Umbilical cord (tissue), 2 donors: ENCODE results near the gene MRPL40. TPM values are rescaled to one million over a fixed set of nuclear protein-coding genes. Genes with fewer than 3 reads are reported as not detected.

Experiments
- DNase-seq: peaks from one replicate; pipeline ENCODE4 v3.0.0-alpha.2; 2015; ENCODE audit warnings: low spot score
- total RNA-seq: library from RNA; depleted of rRNA; stranded (reverse); fragments of >200 nt; gene quantifications from one replicate; pipeline ENCODE4 v1.2.3, GENCODE V29; 2014; ENCODE audit warnings: low replicate concordance; ENCODE audit not compliant: insufficient read depth

Gene MRPL40
- total RNA-seq, 1 donor from 2014 or later = 32.7 TPM

DNA sequence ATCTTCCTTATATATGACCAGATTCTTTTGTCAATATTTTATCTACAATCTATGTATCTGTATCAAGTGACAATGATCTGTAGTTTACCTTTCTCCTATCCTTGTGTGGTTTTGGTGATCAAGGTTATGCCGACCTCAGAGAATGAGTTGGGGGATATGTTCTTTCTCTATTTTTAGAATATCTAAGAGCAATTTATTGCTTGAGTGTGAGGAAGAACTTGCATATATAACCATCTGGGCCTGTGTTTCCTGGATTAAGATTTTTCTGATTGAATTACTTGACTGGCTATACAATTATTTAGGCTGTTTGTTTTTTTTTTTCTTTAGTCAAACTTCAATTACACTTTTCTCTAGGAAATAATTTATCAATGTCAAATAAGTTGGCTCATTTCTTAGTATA lies 29.2 kb downstream of the MRPL40 start:
- DNase-seq = no peak

DNA sequence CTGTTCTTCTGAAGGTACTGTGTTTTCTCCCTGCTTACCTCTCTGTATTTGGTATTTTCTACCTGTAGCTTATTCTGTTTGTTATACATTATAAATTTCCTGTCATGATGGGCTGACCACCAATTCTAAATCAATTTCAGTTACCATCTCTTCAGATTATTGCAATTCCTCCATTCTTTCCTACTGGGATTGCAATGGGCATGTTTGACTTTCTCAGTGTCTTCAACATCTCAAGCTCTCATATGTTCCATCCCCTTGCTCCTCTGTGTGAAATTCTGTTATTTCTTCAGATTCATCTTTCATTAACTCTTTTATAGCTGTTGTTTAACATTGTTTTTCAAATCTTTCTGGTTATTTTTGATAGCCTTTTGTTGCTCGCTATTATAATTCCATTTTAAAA lies 30.7 kb downstream of the MRPL40 start:
- no peak for DNase-seq

DNA sequence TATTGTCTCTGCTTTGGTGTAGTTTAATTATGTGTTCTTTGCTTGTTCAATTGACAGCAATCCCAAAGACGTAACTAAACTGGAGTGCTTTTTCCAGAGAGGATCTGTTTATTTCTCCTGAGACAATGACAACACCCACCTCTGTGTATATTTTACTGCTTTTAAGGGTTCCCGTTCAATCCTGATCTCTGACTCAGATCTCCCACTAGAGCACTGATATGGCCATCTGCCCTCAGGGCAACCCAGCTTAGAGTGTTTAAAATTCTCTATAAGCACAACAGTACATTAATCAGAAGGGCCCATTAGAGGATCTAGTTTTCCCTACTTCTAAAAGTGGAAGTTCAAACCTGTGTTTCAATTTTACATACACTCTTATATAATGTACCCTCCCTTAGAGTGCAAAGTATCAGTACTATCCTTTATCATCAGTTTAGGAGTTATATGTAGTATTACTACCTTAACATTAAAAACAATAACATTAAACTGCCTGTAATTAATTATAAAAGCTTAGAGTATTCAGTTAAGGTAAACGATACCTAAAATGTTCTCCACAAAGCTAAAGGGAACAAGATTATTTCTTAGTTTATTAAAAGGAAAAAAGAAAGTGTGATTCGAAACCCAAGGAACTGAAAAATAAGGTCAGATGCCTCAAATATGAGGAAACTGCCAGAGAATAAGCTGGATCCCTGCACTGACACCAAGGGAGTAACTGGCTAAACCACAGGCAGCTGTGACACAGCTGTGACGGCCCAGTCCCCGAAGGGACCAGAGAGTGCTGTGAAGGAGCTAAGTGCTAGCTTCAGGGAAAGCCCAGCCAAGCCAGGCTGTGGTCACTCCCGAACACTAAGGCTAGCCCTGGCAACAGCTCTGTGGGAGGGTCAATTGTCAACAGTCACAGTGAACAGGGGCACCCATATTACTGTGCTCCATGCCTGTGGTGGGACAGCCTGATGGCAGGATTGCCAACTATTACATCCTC lies 31.4 kb downstream of the MRPL40 start:
- DNase-seq = no peak

DNA sequence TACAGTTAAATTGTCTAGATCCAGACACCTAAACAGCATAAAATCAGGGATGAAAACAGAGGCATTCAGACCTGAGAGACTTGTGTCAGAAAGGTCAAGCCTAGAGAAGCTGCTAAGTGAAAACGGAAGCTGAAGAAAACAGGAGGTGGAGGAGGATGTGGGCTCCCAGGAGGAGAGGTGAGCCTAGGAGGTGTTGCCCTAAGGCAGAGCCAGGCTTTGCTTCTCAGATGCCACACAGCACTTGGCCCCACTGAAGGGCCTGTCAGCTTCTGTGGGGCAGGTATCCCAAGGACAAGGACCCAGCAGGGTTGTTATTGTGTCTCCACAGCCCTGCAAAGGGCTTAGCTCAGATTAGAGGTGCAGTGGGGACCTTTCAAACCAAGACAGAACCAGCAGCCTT lies 32.2 kb downstream of the MRPL40 start:
- DNase-seq = no peak

DNA sequence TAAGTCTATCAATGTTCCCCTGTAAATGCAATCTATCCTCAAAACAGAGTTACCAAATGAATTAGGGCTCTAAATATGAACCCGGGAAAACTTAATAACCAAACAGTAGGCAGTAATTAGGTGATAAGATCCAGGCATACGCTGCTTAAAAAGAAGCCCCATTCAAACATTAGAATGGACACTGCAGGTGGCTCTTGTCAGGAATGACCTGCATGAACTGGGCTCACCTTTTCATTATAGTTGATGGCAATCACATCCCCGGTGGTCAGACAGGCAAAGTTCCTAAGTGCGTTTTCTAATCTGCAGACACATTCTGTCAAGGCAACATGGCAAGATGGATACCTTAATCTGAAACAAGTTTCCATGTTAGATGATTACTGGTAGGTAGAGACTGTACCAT lies 32.6 kb downstream of the MRPL40 start:
- no peak for DNase-seq

DNA sequence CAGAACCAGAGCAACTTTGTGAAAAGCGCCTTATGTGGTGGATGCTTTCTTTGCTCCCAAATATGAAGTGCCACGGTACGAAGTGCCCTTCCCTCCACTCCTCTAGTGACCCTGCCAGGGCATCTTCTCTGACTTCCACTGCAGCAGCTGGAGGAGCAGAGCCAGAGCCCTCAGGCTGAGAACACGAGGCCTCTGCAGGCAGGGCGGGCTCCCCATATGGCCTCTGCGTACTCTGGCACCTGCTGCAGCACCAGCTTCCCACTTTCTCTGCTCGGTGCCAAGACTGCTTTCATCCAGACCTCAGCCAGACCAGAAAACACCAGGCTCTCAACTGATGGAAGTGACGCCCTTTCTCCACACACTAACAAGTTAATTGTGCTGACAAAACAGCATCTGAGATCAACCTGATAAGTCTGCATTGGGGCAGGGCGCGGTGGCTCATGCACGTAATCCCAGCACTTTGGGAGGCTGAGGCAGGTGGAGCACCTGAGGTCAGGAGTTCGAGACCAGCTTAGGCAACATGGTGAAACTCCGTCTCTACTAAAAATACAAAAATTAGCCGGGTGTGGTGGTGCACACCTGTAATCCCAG lies 33.9 kb downstream of the MRPL40 start:
- no peak for DNase-seq

DNA sequence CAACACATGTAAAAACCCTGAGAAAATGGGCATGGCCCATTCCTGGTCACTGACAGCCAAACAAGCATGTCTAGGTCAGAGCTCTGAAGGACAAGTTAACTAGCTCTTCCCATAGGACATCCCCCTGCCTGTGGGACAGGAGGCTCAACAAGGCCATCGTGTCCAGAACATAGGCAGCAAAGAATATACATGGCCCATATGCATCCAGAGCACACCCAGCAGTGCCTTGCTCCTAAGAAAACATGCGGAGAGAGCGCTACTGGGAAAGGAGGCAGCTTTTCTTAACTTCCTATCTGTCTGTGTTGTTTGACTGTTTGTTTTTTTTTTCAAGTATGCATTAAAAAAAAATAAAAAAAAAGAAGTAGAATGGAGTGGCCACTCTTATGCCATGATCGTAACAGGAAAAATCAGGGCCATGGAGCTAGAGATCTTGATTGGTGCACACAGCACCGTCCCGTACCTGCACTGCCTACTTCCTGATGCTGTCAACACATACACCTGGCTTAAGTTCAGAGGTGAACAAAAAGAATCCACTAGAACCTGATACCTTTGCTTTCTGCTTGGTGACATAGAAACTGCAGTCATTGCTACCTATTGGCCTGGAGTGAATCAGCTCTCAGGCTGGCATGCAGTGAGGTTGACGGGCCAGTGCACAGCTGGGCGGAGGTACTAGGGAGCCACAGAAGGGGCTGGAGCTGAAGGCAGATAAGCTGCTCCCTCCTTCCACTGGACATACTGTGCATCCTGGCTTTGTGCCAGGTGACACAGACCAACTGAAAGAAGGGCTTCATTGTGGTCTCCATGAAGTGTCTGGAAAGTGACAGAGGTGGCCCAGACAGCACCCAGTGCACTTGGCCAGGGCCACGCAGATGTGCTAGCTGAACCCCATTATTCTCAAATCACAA lies 34.8 kb downstream of the MRPL40 start:
- DNase-seq = no peak

DNA sequence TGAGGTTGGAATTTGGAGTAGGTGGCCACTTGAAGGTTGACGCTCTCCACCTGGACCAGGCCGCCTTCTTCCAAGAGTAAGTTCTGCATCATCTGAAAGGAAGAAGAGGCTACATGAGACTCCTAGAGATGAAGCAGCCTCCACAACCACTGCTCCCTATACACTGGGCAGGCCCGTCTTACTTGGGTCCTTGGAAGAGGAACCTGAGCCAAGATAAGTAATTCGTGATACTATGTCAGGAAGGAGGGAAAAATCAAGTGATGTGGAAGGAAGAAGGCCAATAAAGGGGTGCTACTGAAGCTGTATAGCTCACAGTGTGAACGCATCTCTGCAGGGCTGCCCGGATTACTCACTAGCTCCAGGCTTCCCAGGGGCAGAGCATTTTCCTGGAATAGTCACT lies 35.6 kb downstream of the MRPL40 start:
- DNase-seq = no peak

DNA sequence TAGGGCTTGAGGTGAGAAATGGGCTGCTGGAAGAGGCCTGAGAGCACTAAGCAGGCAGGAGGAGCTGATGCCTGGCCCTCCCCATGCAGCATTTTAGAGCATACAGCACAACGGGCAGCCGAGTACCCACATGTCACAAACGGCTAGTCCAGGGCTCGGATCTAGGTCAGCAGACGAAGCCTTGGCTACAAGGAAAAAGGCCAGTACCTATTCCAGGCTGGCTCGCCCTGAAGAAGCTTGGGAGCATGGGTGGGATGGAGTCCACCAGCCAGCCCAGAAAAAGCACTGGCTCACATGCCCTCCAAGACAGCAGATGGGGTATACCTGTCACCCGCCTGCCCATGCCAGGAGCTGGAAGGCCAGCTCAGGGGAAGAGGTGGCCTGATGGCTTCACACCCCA lies 37.1 kb downstream of the MRPL40 start:
- DNase-seq = no peak

DNA sequence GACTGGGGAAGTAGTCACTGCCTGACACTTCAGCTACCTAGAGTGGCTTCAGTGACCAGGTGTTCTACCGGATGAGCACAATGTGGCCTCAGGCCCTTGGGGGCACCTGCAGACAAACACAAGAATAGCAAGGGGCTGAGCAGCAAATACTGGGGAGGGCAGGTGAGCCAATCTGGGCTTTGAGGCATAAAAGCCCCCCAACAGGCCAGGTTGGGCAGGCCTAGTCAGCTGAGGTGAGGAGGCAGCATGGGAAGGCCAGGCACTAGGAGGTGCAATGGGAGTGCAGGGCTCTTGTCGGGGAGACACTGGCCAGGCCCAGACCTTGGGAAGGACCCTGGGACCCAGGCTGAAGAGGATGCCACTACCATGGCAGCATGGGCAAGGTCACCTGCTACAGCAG lies 37.7 kb downstream of the MRPL40 start:
- DNase-seq = no peak

DNA sequence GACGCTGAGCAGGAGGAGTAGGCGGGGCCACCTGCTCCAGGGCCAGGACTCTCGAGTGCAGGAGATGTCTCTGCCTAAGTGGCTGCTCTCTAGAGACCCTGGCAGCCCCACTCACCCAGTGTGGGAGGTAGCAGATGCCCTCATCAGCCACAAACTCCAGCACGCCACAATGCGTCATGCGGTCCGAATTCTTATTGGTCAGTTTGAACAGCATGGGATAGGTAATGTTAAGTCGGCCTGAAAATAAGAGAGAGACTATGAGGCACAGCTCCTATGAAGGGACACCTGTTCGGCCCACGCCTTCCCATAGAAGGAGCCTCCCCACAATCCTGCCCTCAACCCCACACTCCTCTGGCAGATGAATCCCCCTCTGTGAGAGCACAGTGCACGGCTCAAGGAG lies 39.2 kb downstream of the MRPL40 start:
- no peak for DNase-seq

DNA sequence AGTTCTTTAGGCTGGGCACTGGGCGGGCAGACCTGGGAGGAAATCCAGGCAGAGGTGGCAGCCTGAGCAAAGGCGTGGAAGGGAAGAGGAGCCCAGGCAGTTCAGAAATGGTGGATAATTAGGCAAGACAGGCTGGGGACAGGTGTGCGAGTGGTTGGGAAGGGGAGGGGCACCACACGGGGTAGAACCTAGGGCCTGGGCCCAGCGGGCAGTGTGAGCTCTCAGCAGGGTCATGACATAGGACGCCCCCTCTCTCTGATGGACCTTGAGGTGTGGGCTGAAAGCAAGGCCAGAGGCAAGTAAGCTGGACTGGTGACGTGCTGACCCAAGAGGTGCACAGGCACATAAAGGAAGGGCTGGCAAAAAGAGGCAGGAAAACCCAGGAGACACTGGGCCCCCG lies 39.9 kb downstream of the MRPL40 start:
- no peak for DNase-seq

DNA sequence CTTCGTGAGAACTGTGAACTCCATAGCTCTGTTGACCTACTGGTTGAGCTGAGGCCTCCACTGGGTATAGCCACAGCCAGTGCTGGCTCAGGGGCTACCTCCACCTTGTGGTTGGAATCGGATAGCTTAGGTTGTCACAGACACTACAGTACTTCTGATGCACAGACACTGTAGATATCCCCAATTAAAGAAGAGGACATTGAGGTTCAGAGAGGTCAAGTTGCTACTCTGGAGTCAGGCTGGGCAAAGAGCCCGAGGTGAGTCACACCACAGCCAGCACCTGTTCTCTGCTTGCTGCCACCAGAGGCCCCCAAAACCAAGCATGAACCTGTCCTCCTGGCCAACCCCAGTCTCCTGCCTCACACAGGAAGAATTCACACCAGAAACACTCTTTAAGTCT lies 41.2 kb downstream of the MRPL40 start:
- no peak for DNase-seq

DNA sequence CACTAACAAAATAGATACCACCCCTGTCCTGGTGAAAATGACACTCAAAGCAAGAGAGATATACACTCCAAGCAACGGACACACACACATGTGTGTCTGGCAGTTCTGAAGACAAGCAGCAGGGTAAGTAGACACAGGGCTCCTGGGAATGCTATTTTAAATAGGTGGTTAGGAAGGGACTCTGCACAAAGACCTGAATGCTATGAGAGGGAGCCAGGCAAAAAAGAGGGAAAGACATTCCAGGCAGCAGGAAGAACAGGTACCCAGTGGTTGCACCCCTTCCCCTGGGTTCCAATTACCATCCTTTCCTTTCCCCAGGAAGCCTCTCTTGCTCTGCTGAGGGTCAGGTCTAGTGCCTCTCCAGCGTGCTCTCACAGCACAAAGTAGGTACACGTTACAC lies 43.7 kb downstream of the MRPL40 start:
- no peak for DNase-seq

DNA sequence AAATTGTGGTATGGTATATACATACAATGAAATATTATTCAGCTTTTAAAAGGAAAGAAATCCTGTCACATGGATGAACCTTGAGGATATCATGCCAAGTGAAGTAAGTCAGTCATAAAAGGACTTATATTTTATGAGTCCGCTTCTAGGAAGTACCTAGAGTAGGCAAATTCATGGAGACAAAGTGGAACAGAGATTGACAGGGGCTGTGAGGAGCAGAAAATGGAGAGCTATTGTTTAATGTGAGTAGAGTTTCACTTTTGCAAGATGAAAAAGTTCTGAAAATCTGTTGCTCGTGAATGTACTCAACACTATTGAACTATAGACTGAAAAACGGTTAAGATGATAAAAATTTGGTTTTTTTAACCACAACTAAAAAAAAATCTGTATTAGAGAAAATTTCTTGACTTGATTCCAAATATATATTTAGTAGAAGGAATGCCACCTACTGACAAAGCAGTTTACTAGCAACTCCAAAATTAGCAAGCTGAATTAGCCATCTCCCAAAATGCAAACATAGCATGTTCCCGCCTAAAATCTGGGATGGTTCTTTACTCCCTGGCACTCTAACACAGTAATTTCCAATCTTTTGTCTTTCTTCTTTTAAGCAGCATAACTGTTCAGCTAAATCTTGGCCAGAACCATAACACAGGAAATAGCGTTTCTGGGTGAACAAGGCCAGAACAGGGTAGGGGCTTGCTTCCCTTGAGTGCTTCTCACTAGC lies 45.1 kb downstream of the MRPL40 start:
- DNase-seq = no peak

DNA sequence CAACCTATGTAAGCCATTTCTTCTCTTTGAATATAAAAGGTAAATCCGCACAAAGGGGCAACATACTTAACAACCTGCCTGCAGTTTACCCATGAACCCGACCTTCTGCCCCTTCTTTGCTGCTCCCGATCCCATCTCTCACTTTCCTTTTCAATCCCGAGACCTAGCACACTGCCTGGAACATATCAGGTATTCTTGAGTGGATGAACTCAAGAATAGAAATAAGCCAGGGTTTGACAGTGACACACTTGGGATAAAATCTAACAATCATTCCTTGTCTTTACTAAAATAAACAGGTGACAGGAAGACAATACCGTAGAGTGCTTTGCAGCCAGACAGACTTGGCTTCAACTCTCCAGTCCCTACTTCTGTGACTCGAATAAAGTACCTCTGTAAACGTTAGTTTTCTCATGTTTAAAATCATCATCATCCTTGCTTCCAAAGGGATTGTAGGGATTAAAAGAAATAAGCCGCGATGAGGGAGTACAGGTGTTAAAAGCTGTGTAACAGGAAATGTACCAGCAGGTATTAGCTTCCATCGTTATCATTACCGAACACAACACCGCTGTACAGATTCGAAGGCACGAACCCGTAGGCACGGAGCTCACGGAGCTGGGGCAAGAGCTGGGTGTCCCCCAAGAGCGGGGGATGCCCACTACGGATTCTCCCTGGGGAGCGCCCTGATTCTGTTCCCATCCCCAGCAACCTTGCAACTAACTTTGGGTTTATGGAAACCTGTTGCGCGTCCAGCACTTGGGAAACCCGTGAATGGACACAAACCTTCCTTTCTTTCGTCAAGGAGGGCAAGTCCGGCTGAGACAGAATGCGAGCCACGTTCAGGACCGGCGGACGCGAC lies 45.9 kb downstream of the MRPL40 start:
- no peak for DNase-seq

DNA sequence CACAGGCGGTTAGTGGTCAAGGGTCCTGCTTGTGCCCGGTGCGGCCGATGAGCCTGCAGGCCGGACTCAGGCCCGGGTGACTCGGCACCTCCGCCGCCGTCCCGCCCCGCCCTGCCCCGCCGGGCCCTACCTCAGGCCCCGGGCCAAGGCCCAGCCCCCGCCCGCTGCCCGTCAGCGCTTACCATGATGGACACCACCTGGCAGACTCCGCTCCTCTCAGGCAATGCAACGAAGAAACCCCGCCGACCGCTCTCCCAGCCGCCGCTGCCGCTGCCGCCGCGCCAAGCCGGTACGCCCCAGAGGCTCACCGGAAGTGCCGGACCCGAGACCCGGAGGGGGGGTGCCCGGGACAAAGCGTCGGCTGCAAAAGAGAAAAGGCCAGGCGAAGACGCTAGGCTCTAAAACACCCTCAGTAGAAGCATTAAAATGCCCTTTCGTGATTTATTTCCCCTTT lies 46.6 kb downstream of the MRPL40 start, which contains the start of gene UFD1:
TSS of gene UFD1 (minus strand) at position 293 of the 454 bp plus-strand sequence. CDS start at position 185, 108 bp downstream.
- DNase-seq = peak; percentile 86

DNA sequence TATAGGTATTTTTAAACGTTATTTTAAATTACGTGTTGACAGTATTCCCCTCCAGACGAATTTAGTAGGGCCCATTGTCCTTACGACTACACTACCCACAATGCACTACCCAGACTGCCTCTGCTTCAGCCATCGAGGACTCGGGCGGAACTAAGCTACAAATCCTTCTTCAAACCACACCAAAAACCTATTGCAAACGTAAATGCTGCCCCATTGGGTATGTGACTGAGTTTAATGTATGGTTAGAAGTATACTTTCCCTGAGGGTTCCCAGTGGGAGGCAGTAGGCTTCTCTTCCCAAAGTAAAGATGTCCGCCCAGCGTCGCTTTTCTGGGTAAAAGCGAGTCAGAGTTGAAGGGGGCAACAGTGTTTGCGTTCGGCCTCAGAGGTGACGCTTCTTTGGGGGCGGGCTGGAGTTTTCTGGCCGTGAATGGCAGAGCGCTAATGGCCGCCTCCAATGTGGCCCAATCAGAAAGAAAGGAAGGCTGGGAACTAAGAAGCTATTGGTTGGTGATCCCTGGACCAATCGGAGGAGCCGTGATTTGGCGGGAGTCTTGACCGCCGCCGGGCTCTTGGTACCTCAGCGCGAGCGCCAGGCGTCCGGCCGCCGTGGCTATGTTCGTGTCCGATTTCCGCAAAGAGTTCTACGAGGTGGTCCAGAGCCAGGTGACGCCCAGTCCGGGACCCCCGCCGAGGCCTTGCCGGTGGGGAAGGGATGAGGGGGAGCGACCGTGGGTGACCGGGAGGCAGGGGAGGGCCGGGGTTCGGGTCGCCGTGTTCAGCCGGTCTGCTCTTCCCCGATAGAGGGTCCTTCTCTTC lies 47.2 kb downstream of the MRPL40 start, which contains the start of gene CDC45:
TSS of gene CDC45 (plus strand) at position 566 of the 818 bp plus-strand sequence. CDS start at position 615, 49 bp downstream.
- peak; percentile 100 for DNase-seq

DNA sequence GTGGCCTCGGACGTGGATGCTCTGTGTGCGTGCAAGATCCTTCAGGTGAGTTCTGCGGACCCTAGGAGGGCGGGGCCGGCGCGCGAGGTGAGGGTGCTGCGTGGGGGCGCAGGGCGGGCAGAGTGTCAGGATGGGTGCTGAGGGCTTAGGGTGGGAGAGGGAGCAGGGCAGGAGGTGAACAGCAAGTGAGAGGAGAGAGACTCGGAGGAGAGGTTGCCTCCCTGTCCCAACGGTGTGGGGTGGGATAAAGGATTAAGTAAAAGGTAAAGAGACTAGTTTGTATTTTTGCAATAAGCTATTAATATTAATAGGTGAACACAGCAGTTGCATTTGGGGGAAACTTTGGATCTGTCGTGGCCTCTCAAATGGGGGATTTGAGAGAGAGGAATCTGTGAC lies 47.8 kb downstream of the MRPL40 start:
- DNase-seq = no peak
